ENCODE measurements around the gene CENATAC.

DNA sequence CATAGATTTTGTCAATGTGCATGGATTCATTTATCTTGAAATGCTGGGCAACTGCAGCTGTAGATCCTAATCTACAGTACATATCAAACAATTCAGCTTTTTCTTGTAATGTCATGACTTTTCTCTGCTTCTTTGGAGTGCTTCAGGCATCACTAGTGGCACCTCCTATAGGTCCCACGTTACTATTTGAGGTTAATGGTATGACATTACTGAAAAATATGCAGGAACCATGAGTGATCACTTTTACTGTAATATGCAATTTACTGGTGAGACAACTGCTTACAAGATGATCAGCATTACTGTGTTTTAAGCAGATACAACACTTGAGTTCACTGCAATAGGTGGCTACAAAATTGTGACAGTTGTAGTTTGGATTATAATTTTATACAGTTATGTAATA, 3.0 kb downstream of the CENATAC start:
- TF ChIP-seq NR2F2 (IDR thresholded peaks at IDR 0.05) (no peak), SP1 (IDR thresholded peaks at IDR 0.05) (no peak), GABPA (IDR thresholded peaks at IDR 0.05 in 1 of 2, conservative IDR thresholded peaks at IDR 0.05 in 1 of 2) (no peak), RAD21 (IDR thresholded peaks at IDR 0.05) (no peak), HNF4G (IDR thresholded peaks at IDR 0.05) (no peak)
- TF ChIP-seq, protein P1, sequence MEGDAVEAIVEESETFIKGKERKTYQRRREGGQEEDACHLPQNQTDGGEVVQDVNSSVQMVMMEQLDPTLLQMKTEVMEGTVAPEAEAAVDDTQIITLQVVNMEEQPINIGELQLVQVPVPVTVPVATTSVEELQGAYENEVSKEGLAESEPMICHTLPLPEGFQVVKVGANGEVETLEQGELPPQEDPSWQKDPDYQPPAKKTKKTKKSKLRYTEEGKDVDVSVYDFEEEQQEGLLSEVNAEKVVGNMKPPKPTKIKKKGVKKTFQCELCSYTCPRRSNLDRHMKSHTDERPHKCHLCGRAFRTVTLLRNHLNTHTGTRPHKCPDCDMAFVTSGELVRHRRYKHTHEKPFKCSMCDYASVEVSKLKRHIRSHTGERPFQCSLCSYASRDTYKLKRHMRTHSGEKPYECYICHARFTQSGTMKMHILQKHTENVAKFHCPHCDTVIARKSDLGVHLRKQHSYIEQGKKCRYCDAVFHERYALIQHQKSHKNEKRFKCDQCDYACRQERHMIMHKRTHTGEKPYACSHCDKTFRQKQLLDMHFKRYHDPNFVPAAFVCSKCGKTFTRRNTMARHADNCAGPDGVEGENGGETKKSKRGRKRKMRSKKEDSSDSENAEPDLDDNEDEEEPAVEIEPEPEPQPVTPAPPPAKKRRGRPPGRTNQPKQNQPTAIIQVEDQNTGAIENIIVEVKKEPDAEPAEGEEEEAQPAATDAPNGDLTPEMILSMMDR (IDR thresholded peaks at IDR 0.05; ENCODE audit: low read depth, low read length, missing input control) = no peak
- TF ChIP-seq, protein P2, sequence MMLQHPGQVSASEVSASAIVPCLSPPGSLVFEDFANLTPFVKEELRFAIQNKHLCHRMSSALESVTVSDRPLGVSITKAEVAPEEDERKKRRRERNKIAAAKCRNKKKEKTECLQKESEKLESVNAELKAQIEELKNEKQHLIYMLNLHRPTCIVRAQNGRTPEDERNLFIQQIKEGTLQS (IDR thresholded peaks at IDR 0.05) = no peak
- TF ChIP-seq, protein P3, sequence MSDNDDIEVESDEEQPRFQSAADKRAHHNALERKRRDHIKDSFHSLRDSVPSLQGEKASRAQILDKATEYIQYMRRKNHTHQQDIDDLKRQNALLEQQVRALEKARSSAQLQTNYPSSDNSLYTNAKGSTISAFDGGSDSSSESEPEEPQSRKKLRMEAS (IDR thresholded peaks at IDR 0.05) = no peak
- TF ChIP-seq, protein P4, sequence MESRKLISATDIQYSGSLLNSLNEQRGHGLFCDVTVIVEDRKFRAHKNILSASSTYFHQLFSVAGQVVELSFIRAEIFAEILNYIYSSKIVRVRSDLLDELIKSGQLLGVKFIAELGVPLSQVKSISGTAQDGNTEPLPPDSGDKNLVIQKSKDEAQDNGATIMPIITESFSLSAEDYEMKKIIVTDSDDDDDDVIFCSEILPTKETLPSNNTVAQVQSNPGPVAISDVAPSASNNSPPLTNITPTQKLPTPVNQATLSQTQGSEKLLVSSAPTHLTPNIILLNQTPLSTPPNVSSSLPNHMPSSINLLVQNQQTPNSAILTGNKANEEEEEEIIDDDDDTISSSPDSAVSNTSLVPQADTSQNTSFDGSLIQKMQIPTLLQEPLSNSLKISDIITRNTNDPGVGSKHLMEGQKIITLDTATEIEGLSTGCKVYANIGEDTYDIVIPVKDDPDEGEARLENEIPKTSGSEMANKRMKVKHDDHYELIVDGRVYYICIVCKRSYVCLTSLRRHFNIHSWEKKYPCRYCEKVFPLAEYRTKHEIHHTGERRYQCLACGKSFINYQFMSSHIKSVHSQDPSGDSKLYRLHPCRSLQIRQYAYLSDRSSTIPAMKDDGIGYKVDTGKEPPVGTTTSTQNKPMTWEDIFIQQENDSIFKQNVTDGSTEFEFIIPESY (IDR thresholded peaks at IDR 0.05) = no peak

Data from liver (tissue), 3 donors.